Measurements from ENCODE around the gene PRR29. TPM values are rescaled to one million over a fixed set of nuclear protein-coding genes. Genes with fewer than 3 reads are reported as not detected.
"Not testable (repeated sequence)": the region's sequence is repeated elsewhere in the genome, so short reads cannot be mapped to it uniquely, and the experiment has no call there.

PRR29 gene
- total and polyA plus RNA-seq, 2 donors (not counting 3 experiments of a cell fraction or from before 2014, with no cell fraction given), result 0.39 to 1.2 TPM

DNA sequence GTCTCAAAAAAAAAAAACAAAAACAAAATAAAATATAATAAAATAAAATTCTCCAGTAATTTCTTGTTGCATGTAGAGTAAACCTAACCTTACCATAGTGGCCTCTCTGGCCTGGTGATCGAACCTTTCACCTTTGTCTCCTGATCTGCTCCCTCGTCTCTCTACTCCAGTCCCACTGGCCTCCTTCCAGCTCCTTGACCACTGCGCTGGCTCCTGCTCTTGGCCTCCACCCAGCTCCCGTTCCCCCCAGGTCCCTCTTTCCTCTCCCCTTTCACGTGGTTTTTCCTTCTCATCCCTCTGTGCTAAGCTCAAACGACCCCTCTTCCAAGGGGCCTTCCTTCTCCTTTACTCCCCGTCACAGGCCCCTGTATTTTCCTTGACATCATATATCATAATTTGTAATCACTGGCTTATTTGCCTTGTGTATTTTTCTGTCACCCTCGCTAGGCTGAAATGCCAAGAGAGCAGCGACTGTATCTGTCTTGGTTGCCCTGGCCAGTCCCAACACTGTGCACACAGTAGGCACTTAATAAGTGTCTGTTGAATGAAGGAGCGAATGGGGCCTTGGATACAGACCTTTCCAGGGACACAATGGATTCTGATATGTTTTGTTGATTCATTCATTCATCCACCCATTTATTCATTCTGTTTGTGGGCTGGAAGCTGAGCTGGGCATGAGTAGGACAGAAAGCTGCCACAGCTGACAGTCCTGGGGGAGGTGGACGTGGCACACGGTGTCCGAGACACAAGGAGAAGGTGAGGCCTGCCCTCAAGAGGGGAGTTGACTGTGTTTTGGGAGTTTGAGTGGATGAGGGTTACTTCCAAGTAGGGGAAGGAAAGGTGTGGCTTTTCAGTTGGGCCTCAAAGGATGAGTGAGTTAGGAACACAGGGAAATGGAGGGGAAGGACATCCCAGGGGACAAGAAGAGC is 19.6 kb upstream of the PRR29 start:
- BruUV-seq (replicated peaks), result no TSS peak
- H3K9me3 ChIP-seq (replicated peaks; ENCODE audit: control insufficient read depth, insufficient read depth, low read length), result peaks cover 2% of the 10 kb centered on the region
- H3K4me2 ChIP-seq (ENCODE audit: insufficient read depth, low read length), result no peak overlapping the region
- ChIA-PET CTCF (interaction anchor here (1.0 to 4.8 kb wide), 8 partner anchors 11 to 155 kb away, joined by 3 to 27 read pairs (median 6); no protein-coding TSS in a partner anchor), POLR2A (no interaction called here)
- H3K4me1 ChIP-seq (ENCODE audit: control insufficient read depth, extremely low read depth, insufficient read depth, low read length), result peaks cover 20% of the 10 kb centered on the region
- FAIRE-seq (no peak), DNase-seq (ENCODE audit: low read depth, low spot score) (no peak)
- TF ChIP-seq, protein P1, sequence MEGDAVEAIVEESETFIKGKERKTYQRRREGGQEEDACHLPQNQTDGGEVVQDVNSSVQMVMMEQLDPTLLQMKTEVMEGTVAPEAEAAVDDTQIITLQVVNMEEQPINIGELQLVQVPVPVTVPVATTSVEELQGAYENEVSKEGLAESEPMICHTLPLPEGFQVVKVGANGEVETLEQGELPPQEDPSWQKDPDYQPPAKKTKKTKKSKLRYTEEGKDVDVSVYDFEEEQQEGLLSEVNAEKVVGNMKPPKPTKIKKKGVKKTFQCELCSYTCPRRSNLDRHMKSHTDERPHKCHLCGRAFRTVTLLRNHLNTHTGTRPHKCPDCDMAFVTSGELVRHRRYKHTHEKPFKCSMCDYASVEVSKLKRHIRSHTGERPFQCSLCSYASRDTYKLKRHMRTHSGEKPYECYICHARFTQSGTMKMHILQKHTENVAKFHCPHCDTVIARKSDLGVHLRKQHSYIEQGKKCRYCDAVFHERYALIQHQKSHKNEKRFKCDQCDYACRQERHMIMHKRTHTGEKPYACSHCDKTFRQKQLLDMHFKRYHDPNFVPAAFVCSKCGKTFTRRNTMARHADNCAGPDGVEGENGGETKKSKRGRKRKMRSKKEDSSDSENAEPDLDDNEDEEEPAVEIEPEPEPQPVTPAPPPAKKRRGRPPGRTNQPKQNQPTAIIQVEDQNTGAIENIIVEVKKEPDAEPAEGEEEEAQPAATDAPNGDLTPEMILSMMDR (IDR thresholded peaks at IDR 0.05; ENCODE audit: extremely low read depth in 1 of 2, insufficient read depth in 1 of 2, low read depth in 1 of 2, low read length in 2 of 2), result no peak
- TF ChIP-seq, protein P2, sequence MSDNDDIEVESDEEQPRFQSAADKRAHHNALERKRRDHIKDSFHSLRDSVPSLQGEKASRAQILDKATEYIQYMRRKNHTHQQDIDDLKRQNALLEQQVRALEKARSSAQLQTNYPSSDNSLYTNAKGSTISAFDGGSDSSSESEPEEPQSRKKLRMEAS (IDR thresholded peaks at IDR 0.05; ENCODE audit: insufficient read depth, insufficient read length), result no peak
- TF ChIP-seq POLR2A (IDR thresholded peaks at IDR 0.05; ENCODE audit: low read depth, low read length) (no peak), MYC (IDR thresholded peaks at IDR 0.05; ENCODE audit: low read depth, low read length) (no peak), JUN (IDR thresholded peaks at IDR 0.05; ENCODE audit: borderline replicate concordance, insufficient read depth, insufficient read length, low read depth) (no peak), EZH2 (IDR thresholded peaks at IDR 0.05; ENCODE audit: borderline replicate concordance, low read depth, low read length, severe bottlenecking) (no peak), GATA2 (IDR thresholded peaks at IDR 0.05; ENCODE audit: insufficient read depth, insufficient read length, low read depth, low read length) (no peak), FOS (IDR thresholded peaks at IDR 0.05; ENCODE audit: borderline replicate concordance, insufficient read depth, low read length) (no peak), POLR2AphosphoS5 (IDR thresholded peaks at IDR 0.05; ENCODE audit: insufficient read depth, low read depth, low read length) (no peak)
- H3K9ac ChIP-seq (replicated peaks; ENCODE audit: extremely low read depth, insufficient read depth, low read length), result no peak overlapping the region
- H2AFZ ChIP-seq (ENCODE audit: low read depth, low read length), result no peak overlapping the region
- H4K20me1 ChIP-seq (replicated peaks; ENCODE audit: control insufficient read depth, extremely low read depth, insufficient read depth, low read length), result no peaks in the 10 kb centered on the region
- intact Hi-C loops (cut with micrococcal nuclease), result no loop called here
- no peaks in the 10 kb centered on the region for H3K27me3 ChIP-seq (ENCODE audit: control insufficient read depth in 2 of 2, insufficient read depth in 2 of 2, low read length in 2 of 2)
- no peak overlapping the region for H3K27ac ChIP-seq (ENCODE audit: insufficient read depth, low read depth, low read length)
- no peaks in the 10 kb centered on the region for H3K9me1 ChIP-seq (replicated peaks; ENCODE audit: control insufficient read depth, extremely low read depth, insufficient read depth, low read length)
- no peak overlapping the region for H3K4me3 ChIP-seq (replicated peaks in 1 of 3; ENCODE audit: insufficient read depth in 1 of 3, low read depth in 1 of 3, low read length in 3 of 3)
- dilution Hi-C loops (cut with MboI; ENCODE audit: extremely low pct_ligation_motif_present, low sequenced_read_pairs), result no loop called here
- H3K36me3 ChIP-seq (ENCODE audit: control insufficient read depth in 2 of 2, extremely low read depth in 1 of 2, insufficient read depth in 2 of 2, low read length in 2 of 2), result no peaks in the 10 kb centered on the region
- no peaks in the 10 kb centered on the region for H3K79me2 ChIP-seq (ENCODE audit: control insufficient read depth, insufficient read depth, low read length)

DNA sequence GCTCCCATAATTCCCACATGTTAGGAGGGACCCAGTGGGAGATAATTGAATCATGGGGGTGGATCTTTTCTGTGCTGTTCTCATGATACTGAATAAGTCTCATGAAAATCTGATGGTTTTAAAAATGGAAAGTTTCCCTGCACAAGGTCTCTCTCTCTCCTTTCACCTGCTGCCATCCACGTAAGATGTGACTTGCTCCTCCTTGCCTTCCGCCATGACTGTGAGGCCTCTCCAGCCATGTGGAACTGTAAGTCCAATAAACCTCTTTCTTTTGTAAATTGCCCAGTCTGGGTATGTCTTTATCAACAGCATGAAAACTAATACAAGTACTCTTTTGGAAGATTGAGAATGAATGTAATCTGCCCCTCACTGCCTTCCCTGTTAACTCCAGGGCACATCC is 15.5 kb upstream of the PRR29 start:
- CTCF ChIA-PET, result interaction anchor here (5.6 to 12.0 kb wide), 2 partner anchors 36 to 63 kb away, joined by 42 to 183 read pairs; partner anchors contain the start of gene GH1
- H3K36me3 ChIP-seq (ENCODE audit: control insufficient read depth in 2 of 2, extremely low read depth in 1 of 2, insufficient read depth in 2 of 2, low read length in 2 of 2); H3K79me2 ChIP-seq (ENCODE audit: control insufficient read depth, insufficient read depth, low read length); H3K27me3 ChIP-seq (ENCODE audit: control insufficient read depth in 2 of 2, insufficient read depth in 2 of 2, low read length in 2 of 2); H2AFZ ChIP-seq (ENCODE audit: low read depth, low read length); dilution Hi-C loops (cut with MboI; ENCODE audit: extremely low pct_ligation_motif_present, low sequenced_read_pairs); H3K9ac ChIP-seq (replicated peaks; ENCODE audit: extremely low read depth, insufficient read depth, low read length); H4K20me1 ChIP-seq (replicated peaks; ENCODE audit: control insufficient read depth, extremely low read depth, insufficient read depth, low read length); BruUV-seq (replicated peaks); H3K9me3 ChIP-seq (replicated peaks; ENCODE audit: control insufficient read depth, insufficient read depth, low read length); H3K27ac ChIP-seq (ENCODE audit: insufficient read depth, low read depth, low read length); H3K4me3 ChIP-seq (replicated peaks in 1 of 3; ENCODE audit: insufficient read depth in 1 of 3, low read depth in 1 of 3, low read length in 3 of 3); H3K4me2 ChIP-seq (ENCODE audit: insufficient read depth, low read length); DNase-seq (ENCODE audit: low read depth, low spot score); POLR2A ChIA-PET; H3K9me1 ChIP-seq (replicated peaks; ENCODE audit: control insufficient read depth, extremely low read depth, insufficient read depth, low read length); FAIRE-seq; intact Hi-C loops (cut with micrococcal nuclease): not testable (repeated sequence)
- peaks cover 21% of the 10 kb centered on the region for H3K4me1 ChIP-seq (ENCODE audit: control insufficient read depth, extremely low read depth, insufficient read depth, low read length)
